Bone marrow (tissue), 2 donors: ENCODE data around the gene MCFD2.
A peak's percentile ranks its signal among the peaks of the same experiment; 100 is the strongest.
"Not testable (repeated sequence)": the region's sequence is repeated elsewhere in the genome, so short reads cannot be mapped to it uniquely, and the experiment has no call there.

ENCODE experiments used
- DNase-seq, 2 donors: peaks; one replicate each; lab custom pipeline; 2025; lab: John Stamatoyannopoulos, UW

Gene MCFD2

GRCh38 chr2:46902465-46902864 is 13.1 kb downstream of the MCFD2 start:
- DNase-seq: no peak

GRCh38 chr2:46901611-46902010 is 14.0 kb downstream of the MCFD2 start:
- no peak for DNase-seq

- DNase-seq: no peak
These were observed 15.2 kb downstream of the MCFD2 start for GRCh38 chr2:46900381-46900780.

- no peak for DNase-seq
These were observed 16.6 kb downstream of the MCFD2 start for GRCh38 chr2:46899053-46899452.

DNA sequence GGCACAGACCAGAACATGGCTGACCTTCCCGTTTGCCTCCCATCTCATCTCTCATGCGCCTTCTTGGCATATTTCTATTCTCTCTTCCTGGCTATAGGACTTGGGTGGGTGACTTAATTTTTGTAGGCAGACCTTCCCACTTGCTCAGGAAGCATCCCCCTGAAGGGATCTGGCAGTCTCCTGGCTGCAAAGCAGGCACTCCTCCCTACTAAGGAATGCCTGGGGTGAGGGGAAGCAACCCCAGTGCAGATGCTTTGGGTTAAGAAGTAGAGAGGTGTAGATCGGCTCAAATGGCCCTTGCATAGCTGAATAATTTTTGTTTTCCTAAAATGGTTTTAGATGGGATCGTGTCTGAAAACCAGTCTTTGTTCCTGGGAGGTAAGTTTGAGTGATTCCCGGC is 17.6 kb downstream of the MCFD2 start:
- no peak for DNase-seq

GRCh38 chr2:46893269-46893939 is 22.2 kb downstream of the MCFD2 start:
- DNase-seq: no peak

GRCh38 chr2:46891956-46892553 is 23.6 kb downstream of the MCFD2 start:
- no peak for DNase-seq

- DNase-seq: no peak
These were observed 27.1 kb downstream of the MCFD2 start for GRCh38 chr2:46888421-46888952.

- no peak for DNase-seq
These were observed 28.3 kb downstream of the MCFD2 start for GRCh38 chr2:46887028-46887885.

DNA sequence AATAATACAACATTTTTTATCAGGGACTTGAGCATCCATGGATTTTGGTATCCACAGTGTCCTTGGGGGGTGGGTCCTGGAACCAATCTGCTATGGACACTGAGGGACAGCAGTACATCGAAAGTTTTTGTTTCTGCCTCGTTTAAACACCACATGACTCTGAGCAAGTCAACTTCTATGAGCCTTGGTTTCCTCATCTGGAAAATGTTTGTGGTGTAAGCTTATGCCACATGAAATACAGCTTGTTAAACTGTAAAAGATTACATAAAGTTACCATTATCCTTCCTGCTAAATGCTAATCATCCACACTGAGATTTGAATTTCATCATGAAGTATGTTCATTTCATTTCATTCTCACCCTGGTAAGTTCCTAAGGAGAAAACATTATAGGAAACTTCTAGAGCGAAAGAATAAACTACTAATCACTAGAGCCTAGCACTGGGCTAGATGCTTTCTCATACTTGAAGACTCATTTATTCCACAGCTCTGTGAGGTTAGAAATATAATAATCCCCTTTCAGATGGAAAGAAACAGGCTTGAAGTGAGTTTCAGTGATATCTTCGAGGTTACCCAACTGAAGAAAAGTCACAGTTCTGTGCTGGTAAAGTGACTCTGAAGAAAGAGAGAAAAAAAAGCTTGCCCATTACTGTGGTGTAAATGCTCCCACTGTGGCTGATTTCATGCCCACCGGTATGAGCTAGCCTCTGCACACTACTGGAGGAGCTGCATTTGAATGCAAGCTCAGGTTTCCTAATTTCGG is 29.2 kb downstream of the MCFD2 start:
- DNase-seq: no peak

DNA sequence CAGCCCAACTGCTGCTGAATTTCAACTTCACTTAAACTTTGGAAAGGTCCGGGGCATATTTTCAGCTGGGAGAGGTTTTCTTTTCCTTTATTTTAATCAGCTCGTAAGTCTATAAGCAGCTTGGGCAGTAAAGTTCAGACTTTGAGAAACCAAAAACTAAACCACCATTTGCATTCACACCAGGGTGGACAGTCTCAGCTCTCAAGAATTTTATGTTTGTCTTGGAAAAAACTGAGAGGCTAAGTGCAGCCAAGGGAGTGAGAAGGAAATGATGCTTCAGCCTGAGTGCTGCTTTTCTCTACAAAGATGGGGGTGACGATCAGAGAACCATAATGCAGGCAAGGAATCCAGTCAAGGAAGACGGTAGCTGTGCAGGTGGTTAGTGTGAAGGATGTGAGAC is 30.2 kb downstream of the MCFD2 start:
- no peak for DNase-seq

GRCh38 chr2:46879511-46879910 is 36.1 kb downstream of the MCFD2 start:
- no peak for DNase-seq

- no peak for DNase-seq
These were observed 36.7 kb downstream of the MCFD2 start for GRCh38 chr2:46878886-46879285.

DNA sequence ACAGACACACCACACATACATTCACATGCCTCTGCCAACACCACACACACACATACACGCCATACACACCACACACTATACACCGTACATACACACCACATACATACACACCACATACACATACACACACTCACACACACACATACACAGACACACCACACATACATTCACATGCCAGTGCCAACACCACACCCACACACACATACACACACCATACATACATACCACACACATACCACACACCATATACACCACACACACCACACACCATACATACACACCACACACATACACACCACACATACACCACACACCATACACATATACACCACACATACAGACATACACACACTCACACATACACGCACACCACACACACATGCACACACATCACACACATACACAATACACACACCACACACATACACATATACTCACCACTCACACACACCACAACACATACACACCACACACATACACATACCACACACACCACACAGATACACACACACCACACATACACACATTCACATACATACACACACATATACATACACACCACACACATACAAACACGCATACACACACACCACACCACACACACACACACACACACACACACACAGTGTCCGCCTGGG is 37.2 kb downstream of the MCFD2 start:
- DNase-seq: no peak

DNA sequence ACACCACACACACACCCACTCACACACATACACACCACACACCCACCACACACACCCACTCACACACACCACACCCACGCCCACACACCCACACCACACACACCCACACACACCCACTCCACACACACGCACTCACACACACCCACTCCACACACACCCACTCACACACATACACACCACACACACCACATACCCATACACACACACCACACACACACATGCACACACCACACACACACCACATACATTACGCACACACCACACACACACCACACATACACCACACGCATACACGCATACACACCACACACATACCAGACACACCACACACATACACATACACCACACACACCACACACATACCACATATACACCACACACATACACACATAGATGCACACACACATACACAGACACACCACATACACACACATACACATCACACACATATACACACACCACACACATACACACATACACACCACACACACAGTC is 37.9 kb downstream of the MCFD2 start:
- DNase-seq: no peak

- DNase-seq: peak in 1 of 2 donors; percentile 26
These were observed 38.7 kb downstream of the MCFD2 start for GRCh38 chr2:46876741-46877384.

DNA sequence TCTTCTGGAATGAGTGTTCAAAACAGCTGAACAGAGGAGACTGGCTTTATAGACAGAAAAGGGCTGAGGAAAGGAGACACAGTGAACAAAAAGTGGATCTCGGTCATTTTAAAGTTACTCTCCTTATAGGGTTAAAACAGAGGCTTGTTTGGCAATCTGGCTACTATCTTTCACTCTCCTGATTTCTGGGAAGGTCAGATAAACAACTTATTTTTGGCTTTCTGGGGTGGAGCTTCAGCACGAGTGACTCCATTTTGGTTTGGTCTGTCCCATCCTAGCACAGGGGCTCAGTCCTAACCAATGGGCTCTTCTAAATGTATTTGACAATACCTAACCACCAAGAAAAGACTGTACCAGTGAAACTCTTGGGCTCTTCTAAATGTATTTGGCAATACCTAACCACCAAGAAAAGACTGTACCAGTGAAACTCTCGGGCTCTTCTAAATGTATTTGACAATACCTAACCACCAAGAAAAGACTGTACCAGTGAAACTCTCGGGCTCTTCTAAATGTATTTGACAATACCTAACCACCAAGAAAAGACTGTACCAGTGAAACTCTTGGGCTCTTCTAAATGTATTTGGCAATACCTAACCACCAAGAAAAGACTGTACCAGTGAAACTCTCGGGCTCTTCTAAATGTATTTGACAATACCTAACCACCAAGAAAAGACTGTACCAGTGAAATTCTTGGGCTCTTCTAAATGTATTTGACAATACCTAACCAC is 39.5 kb downstream of the MCFD2 start:
- not testable (repeated sequence) for DNase-seq

DNA sequence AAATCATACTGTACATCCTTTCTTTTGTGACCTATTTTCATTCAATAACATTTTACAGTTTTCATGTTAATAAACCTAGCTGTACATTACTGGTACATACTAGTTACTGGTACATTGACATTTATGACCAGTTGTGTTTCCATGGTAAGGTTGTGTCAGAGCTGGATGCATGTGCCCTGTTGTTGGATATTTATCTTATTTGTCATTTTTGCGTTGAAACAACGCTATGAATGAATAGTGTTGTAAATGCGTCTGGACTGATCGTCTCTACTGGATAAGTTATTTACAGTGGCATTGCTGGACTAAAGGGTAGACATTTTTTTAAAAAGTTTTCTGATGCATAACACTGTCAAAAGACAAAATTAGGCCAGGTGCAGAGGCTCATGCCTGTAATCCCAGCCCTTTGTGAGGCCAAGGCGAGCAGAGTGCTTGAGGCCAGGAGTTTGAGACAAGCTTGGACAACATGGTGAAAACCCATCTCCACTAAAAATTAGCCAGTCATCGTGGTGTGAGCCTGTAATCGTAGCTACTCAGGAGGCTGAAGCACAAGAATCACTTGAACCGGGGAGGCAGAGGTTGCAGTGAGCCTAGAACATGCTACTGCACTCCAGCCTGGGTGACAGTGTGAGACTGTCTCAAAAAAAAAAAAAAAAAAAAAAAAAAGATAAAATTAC is 40.2 kb downstream of the MCFD2 start:
- DNase-seq: no peak

GRCh38 chr2:46874236-46874929 is 41.2 kb downstream of the MCFD2 start:
- no peak for DNase-seq
